ENCODE data around the gene MUC20.

DNA sequence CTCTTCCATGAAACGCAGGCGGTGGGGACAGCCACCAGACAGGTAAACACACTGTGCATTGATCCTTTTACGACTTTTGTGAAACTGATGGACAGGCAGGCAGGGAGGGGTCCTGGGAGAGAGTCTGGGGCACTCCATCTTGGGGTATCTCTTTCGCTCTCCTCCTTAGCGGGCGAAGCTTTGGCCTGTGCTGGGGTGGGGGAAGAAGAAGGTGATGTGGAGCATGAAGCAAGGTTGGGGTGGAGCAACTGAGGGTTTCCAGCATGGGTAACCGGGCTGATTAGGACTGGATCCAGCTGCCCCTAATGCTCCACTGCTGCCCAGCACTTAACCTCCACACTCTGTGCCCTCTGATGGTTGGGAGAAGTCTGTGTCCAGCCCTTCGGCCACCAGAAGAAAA, 25.6 kb downstream of the MUC20 start:
- TF ChIP-seq, protein P1, sequence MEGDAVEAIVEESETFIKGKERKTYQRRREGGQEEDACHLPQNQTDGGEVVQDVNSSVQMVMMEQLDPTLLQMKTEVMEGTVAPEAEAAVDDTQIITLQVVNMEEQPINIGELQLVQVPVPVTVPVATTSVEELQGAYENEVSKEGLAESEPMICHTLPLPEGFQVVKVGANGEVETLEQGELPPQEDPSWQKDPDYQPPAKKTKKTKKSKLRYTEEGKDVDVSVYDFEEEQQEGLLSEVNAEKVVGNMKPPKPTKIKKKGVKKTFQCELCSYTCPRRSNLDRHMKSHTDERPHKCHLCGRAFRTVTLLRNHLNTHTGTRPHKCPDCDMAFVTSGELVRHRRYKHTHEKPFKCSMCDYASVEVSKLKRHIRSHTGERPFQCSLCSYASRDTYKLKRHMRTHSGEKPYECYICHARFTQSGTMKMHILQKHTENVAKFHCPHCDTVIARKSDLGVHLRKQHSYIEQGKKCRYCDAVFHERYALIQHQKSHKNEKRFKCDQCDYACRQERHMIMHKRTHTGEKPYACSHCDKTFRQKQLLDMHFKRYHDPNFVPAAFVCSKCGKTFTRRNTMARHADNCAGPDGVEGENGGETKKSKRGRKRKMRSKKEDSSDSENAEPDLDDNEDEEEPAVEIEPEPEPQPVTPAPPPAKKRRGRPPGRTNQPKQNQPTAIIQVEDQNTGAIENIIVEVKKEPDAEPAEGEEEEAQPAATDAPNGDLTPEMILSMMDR (IDR thresholded peaks at IDR 0.05; ENCODE audit: borderline replicate concordance, extremely low read depth, low read length, poor library complexity, severe bottlenecking), result no peak
- TF ChIP-seq EZH2 (IDR thresholded peaks at IDR 0.05; ENCODE audit: borderline replicate concordance, low read depth, low read length, severe bottlenecking), result no peak
